HG02763 (cell line): ENCODE data around the gene MROH2B.

Experiments
- ATAC-seq: cut with Tn5 transposase; IDR thresholded peaks from one replicate; pipeline ENCODE4 v1.9.1; 2021; ENCODE audit warnings: mild to moderate bottlenecking, moderate library complexity; ENCODE audit not compliant: unreplicated experiment

Gene MROH2B

DNA sequence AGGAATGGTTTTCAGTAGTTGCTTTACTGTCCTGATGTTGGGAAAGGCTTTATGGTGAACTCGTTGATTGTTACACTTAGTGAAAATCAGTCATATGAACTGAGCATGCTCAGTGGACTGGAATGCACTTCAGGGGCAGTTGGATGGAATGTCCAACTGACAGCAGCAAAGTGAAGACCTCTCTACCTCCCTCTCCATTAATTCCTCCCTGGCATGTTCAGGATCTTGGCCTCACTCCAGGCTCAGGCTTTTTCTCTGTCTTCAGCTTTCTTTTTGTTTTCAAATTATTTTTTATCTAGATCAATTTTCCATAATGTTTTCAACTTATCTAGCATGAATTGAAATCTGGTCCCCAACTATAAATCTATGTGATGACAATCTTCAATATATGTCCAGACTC is at the start of gene MROH2B:
Gene MROH2B, minus strand, starts transcription at position 101 of the 400 bp plus-strand sequence. CDS start 490 bp downstream, outside the sequence.
- ATAC-seq = no peak

DNA sequence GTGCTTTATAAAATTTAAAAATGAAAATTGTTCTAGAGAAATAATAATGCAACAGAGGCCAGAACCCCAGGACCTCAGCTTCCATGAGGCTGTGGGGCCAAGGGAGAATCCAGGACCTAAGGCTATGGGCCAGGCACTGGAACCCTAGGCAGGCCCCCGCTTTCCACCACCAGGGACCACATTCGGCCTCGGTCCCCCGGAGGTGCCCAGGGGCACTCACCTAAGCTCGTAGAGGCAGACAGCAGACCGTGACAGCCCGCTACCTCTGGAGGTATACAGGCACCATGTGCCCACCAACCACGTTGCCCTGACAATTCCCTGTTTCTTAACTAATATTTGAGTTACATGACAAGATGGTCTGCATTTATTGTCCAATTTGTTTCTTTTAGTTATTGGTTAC is 49.5 kb upstream of the MROH2B start:
- ATAC-seq = no peak

DNA sequence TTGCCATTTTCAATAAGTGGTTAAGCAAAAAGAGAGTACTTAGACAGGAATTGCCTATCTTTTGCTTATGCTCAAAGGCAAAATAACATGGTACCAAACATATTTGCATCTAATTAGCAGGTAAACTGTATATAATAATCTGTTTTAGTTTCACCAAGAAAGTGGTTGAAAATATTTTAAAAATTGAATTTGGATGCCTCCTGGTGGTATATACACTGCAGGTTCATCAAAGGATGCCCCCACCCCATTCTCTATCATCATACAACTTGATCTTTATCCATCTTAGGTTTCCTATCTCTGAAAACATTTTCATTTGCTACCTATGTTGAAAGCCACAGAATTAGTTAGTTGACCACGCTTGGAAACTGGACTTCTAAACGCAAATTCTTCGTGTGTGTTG is 47.0 kb upstream of the MROH2B start:
- ATAC-seq = no peak

DNA sequence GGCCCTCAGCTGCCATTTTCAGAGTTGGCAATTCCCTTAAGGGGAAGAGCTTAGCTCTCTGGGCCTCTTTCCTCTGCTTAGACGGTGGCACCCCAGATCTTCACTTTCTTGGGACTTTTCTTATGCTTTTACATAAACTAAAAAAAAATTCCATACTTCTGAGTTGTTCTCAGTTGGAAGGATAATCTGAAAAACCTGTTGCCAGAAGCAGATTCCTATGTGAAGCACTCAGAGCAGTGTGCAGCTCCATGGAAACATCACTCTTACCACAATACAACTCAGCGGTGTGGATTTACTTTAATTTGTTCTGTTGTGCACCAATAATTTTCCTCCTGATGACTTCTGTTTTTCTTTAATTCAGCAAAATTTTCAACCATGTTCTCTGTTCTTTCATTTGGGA is 44.1 kb upstream of the MROH2B start:
- no peak for ATAC-seq

DNA sequence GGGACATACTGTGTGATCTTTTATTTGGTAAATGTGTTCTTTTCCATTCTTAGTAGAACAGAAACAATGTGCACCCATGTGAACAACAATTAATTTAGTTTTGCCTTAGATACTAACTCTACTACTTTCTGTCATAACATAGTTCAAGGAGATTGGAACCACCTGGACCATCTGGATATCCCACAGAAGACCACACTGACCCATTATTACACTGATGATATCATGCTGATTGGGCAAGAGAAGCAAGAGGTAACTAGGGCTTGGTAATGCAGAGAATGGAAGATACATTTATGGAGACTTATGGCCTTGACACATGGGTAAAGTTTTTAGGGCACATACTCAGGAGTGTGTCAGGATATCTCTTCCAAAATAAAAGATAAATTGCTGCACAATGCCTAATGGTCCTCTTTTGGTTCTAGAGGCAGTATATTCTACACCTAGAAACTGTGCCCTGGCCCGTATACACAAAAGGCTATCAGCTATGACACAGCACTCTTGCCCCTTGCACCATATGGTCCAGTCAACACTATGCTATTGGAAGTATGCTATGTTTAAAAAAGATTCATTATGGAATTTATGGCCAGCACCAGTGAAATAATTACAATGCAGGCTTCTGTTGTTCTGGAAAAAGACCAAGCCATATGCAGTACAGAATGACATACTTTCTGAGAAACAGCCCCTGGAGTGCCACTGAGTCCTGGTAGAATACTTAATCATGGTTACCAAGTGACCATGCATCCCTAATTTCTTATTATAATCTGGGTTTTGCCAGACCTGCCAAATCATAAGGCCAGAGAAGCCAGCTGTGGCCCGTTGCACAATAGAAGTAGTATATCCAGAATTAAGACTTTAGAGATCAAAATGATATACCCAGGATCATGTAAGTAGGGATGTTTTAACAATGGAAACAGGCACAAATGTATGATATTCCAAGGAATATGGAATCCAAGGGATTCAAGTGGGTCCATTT is 41.6 kb upstream of the MROH2B start:
- ATAC-seq = no peak

DNA sequence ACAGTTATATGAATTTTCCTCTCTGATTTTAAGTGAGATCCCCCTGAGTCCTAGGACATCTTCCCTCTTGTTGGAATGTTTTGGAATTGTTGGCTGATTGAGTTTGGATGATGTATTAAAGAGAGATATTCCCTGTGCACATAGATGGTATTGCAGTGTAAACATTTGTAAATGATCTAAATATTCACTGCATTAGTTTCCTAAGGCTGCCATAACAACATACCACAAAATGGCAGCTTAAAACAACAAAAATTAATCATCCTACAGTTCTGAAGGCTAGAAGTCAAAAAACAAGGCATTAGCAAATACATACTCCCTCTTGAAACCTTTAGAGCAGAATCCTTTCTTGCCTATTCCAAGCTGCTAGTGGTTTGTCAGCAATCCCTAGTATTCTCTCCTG is 38.0 kb upstream of the MROH2B start:
- ATAC-seq = no peak

DNA sequence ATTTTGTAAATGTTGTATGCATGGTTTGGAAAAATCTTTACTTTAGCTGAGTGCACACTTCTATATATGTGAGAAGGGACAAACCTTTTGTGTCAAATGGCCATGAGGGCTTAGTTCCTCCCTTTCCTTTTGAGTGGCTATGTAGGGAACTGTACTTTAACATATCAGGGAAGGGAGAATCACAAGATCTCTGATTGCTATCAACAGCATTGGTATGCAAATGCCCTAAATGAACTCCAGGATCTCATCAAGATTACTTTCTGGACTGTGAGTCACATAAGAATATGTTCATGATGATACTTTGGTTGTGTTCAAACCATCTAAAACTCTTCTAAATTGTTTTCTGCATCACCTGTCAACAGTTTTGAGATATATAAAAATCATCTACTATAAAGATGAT is 31.2 kb upstream of the MROH2B start:
- no peak for ATAC-seq

DNA sequence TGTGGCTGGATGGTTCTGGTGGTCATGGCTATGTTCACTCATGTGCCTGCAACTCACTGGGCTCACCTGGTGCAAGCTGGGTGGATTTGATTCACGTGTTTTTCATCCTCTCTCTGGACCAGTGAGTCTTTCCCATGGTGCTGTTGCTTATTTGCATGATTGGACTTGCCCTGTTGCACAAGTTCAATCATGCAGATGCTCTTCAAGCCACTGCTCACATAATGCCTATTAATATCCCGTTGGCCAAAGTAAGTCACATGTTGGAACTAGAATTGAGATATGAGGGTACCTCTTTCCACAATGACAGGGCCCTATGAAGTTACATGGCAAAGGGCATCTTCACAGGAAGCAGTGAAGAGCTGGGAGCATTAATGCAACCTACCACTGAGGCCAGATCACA is 26.5 kb upstream of the MROH2B start:
- no peak for ATAC-seq

DNA sequence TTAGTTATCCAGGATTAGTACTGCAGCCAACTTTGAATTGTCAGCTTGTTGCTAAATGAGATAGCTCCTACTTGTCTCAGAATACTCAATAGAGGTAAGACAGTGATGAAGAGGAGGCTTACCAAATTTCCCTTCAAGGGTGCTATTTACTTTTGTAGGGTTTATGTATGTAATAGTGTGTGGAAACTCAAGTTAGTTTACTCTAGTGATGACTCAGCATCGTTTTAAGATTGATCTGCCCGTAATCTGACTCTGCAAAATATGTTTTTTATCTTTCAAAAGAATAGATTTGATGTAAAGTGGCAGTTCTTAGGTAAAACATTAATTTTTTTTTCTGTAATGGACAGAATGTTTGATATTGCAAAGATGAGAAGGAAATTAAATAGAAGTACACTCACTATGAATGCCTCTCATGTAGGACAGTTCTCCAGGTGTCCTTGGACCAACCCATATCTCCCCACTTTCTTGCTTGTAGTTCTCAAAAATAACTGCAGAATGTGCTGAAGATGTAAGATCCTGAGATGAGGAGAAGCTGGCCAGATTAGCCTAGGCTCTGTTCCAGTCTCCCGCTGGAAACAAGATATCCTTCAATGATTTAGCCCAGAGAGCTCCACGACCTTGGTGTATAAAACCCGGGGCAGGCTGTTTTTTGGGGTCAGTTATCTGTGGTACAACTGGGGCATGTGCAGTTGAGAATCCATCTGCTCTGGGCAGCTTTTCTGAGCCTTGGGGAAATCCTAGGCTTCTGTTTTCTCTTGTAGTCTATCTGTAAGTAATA is 24.4 kb upstream of the MROH2B start:
- no peak for ATAC-seq

DNA sequence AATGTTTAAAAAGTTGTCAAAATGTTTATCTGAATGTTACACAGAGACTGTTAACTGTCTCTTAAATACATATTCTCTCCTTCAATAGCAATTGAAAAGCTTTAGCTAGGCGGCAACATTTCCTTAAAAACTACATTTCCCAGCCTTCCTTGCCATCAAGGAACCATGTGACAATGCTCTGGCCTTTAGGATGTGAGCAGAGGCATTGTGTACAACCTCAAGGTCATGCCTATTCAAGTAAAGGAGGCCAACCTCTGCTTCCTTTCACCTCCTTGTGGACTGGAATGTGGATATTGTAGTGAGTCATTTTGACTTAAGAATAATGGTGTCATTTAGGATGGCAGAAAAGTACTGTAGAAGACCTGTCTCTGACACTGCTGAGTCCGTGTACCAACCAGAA is 23.7 kb upstream of the MROH2B start:
- ATAC-seq = no peak

DNA sequence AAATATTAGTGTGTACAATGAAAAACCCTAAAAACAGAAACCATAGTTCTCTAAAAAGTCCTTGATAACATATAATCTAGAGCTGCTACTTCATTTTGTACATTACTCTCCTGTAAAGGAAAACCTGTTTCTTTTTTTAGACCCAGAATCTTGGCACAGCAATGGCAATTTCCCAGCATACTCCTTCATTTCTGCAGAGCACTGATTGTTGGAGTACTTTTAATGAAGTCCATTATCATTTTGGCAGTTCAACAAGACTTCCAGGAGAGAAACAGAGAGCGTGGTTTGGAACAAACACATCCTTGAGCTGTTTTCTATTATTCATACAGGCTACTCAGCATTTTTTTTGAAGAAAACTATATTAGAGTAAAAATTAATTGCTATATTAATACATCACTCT is 22.7 kb upstream of the MROH2B start:
- no peak for ATAC-seq

DNA sequence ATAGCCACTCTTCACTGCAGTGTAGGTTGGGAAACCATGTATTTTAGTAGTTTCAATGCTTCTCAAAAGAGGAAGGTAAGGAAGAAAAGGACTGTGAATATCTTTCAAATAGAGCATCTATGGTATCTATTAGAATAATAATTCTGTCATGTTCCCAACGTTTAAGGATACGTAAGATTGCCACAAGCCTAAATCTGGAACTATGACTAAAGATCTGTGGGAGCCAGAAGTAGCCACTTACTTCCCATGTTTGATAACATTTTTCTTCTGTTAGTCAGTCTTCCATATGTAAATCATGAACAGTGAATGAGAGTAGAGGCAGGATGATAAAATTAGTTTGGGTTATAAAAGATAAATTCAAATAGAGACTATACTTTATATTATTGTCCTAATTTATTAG is 16.3 kb upstream of the MROH2B start:
- ATAC-seq = no peak

DNA sequence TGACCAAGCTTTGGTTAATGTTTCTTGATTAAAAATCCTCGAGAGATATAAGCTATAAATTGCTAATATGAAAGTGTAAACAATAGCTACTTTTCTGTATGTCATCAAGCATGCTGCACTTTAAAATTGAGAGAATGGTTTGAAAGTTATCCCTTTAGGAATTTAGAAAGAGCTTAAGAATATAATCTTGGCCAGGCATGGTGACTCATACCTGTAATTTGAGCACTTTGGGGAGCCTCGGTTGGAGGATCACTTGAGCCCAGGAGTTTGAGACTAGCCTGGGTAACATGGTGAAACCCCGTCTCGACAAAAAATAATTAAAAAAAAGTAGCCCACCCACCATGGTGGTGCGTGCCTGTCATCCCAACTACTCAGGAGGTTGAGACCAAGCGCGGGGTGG is 12.2 kb upstream of the MROH2B start:
- no peak for ATAC-seq

DNA sequence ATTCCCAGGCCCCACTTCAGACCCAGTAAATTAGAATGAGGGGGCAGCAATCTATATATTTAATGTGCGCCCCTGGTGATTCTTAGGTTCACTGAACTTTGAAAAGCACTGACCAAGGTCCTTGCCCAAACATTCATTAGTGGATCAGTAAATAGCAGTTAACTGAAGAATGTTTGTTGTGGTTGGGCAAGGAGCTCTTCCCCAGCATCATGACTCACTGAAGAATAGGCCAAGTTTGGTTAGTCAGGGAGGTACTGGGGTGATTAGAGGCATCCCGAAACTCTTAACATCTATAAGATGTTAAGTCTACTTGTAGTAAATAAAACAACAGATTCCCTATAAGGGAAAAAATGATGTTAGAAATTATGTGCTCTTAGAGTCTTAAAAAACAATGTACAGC is 833 bp upstream of the MROH2B start:
- no peak for ATAC-seq

DNA sequence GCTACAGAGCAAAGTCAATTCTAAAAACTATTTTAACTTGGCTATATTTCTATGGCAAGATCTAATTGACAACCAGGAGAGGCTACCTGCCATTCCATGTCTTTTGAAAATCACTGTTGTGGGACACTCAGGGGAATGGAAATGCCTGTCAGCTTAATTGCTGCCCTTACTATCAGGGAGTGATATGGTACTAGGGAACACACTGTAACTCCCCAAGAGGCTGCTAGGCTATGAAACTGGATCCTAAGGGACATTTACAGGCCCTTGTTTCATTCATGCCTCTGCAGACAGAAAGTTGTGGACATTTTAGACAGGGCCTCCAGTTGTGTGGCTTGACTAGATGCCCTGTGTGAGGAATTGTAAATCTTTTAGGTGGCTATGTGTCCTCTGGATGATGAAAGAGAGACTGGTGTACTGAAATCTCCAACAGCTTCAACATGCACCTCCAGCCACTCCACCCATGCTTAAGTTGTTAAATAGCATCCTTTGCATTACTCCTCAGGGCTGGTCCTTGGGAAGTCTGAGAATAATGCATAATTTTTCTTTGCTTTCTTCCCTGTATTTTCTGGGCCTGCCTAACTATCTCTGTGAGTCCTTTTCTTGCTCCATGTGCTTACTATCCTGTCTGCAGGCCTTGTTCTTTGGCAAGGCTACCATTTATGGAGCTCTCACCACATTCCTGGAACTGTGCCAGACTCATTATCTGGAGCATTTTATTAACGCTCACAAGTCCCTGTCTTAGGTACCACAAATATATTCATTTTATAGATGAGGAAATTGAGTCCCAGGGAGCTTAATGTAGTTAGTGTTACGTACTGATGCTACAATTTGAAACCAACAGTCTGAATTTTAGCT is 3.2 kb downstream of the MROH2B start:
- no peak for ATAC-seq

DNA sequence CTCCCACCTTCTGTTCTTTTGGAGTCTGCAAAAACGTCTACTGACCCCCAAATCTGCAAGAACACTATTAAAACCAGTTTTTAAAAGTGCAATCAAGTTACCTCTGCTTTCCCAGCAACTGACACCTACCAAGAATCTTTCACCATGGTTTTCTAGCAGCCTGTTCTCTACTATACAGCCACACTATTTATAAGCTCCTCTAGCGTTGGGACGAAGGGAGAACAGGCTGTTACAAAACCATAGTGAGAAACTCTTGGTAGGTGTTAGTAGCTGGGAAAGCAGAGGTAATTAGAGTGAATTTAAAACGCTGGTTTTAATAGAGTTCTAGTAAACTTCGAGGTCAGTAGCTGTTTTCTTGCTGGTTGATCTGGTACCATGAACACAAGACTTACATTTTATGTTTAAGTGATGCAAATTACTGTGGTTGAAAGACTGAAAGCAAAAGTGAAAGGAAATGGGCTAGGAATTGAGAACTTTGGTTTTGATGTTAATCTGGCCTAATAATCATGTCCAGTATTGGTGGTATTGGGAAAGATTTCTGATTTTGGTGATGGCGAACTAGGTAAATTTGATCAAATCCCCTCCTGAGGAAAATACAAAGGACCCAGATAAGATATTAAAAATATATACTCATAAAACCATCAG is 5.3 kb downstream of the MROH2B start:
- no peak for ATAC-seq

DNA sequence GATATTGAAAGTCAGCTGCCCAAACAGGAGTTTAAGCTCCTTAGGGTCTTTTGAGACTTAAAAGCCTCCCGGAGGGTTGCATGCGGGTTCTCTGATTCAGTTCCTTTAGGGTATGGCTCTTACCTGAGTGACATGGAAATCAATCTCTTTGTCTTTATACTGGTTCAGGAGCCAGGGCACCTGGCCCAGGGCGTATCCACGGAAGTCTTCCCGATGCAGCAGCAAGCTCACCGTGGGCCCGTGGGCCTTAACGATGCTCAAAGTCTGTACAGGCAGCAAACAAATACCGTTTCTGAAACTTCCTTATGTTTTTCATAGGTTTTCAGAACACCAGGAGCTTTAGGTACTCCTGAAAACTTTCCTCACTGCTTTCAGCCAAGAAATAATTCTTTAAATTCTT is 13.2 kb downstream of the MROH2B start:
- ATAC-seq = no peak

DNA sequence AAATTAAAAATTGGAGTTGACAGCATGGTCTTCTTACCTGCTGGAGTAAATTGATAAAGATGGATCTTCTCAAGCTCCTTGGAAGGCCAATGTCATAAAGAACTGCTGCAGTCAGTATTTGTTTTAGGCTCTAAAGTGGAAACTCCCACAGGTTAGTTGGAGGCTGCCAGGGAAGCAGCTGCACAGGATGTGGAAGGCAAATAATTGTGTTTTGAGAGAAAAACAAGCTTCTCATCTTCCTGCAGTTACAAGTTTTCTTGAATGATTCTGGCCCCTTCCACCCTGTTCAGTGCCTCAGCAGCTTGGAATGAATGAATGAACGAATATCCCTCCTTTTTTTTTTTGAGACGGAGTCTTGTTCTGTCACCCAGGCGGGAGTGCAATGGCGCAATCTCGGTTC is 13.9 kb downstream of the MROH2B start:
- ATAC-seq = no peak

DNA sequence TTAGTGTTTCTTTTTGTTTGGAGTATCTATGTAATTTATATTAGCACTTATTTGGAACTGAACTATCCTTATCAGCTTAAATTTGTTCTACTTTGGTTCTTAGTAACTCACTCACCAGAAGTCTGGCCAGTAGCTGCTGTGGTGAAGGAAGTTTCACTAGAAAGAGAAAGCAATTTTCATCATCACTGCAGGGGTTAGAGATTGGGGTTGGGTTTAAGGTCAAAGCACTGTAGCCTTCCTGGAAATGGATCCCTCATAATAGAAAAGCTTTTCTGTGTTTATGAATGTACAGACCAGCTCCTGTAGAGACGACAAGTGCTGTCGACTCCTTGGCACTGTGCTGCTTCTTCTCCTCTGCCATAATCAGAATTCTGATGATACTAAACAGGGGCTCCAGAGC is 22.2 kb downstream of the MROH2B start:
- no peak for ATAC-seq

DNA sequence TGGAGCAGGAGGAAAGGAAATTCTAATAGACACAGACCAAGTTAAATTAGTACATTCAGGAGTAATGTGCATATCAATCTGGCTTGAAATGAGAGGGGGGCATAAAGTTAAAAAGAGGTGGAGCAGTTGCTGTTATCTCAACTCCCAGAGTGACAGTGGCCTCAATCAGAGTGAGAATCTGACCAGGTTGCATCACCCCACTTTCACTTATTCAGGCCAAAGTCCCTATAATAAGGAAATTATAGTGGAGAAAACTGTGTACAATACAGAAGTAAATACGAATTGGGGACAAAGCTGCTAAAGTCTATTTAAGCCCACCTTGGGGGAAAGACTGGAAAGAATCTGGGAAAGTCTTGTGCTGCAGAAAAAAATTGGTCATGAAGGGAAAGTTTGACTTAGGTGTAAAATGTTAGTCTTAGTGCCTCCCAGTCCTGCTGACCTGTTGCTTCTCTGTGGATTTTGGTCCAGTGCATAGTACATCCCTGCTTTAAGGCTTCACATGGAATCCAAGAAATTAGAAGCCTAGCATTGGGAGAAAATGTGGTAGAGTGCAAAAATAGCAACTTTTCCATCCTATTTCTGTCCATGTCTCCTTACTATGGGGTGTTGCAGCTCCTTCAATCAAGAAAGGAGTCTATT is 27.9 kb downstream of the MROH2B start:
- no peak for ATAC-seq
